Kidney epithelial cell (primary cell): ENCODE results near the gene LGALS12. TPM values are rescaled to one million over a fixed set of nuclear protein-coding genes. Genes with fewer than 3 reads are reported as not detected.

ENCODE experiments used
- DNase-seq: peaks from one replicate; pipeline ENCODE4 v3.0.0-alpha.2; 2010; ENCODE audit warnings: low read depth
- H3K27me3 ChIP-seq: 2 replicates; pipeline ENCODE4 v1.6.0; 2011; ENCODE audit warnings: low read length; ENCODE audit not compliant: control insufficient read depth, insufficient read depth
- H3K36me3 ChIP-seq: 2 replicates; pipeline ENCODE4 v1.5.1; 2011; ENCODE audit warnings: low read length; ENCODE audit not compliant: control insufficient read depth, insufficient read depth
- H3K4me3 ChIP-seq: 2 replicates; pipeline ENCODE4 v1.5.1; 2011; ENCODE audit warnings: low read depth, mild to moderate bottlenecking, control low read depth, low read length
- total RNA-seq: library from RNA; depleted of rRNA; stranded (reverse); fragments of >200 nt; gene quantifications from 2 replicates; pipeline ENCODE4 v1.2.3, GENCODE V29; 2015
- TF ChIP-seq, protein P1 (sequence below): IDR thresholded peaks from 2 replicates; pipeline ENCODE4 v1.5.1; 2011; ENCODE audit warnings: mild to moderate bottlenecking, moderate library complexity, low read length, control low read depth, inconsistent platforms; ENCODE audit not compliant: insufficient read depth, poor library complexity, severe bottlenecking

LGALS12 gene
- total RNA-seq, 1 donor from 2014 or later: not detected

- TF ChIP-seq, protein P1, sequence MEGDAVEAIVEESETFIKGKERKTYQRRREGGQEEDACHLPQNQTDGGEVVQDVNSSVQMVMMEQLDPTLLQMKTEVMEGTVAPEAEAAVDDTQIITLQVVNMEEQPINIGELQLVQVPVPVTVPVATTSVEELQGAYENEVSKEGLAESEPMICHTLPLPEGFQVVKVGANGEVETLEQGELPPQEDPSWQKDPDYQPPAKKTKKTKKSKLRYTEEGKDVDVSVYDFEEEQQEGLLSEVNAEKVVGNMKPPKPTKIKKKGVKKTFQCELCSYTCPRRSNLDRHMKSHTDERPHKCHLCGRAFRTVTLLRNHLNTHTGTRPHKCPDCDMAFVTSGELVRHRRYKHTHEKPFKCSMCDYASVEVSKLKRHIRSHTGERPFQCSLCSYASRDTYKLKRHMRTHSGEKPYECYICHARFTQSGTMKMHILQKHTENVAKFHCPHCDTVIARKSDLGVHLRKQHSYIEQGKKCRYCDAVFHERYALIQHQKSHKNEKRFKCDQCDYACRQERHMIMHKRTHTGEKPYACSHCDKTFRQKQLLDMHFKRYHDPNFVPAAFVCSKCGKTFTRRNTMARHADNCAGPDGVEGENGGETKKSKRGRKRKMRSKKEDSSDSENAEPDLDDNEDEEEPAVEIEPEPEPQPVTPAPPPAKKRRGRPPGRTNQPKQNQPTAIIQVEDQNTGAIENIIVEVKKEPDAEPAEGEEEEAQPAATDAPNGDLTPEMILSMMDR: no peak
- no peak for DNase-seq
- H3K27me3 ChIP-seq: no peaks in the 10 kb centered on the region
- no peak overlapping the region for H3K4me3 ChIP-seq
- no peaks in the 10 kb centered on the region for H3K36me3 ChIP-seq
Measured at GRCh38 chr11:63510360-63511047, 4.6 kb downstream of the LGALS12 start.

DNA sequence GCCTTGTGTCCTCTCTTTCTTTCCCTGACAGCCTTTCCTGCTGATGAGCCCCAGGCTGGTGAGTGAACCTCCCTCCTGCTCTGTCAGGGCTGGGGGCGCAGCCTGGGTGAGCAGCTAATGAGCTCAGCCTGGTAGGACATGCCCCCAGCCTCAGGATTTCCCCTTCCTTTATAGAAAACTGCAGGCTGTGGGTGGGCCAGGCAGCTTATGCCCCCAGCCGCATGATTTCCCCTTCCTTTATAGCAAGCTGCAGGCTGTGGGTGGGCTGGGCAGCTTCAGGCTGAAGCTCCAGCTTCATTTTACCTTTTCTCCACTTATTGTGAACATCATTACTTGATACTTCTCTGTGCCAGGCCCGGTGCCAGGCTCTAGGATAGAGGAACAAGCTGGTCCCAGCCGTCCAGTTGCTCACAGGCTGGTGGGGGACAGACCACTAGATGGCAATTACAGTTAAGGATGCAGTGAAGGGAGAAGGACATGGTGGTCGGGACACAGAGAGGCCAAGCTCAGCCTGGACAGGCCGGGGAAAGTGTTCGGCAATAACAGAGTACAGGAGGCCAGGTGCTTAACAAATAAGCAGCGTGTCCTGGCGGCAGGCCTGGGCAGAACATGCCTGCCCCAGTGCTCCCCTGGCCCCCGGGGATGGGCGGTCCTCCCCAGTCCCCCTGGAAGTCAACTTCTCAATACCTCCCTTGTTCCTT lies 5.3 kb downstream of the LGALS12 start:
- Histone ChIP-seq H3K27me3 (no peaks in the 10 kb centered on the region), H3K36me3 (no peaks in the 10 kb centered on the region), H3K4me3 (no peak overlapping the region)
- TF ChIP-seq, protein P1: no peak
- no peak for DNase-seq

GRCh38 chr11:63512816-63513215 lies 6.9 kb downstream of the LGALS12 start:
- Histone ChIP-seq H3K27me3 (no peaks in the 10 kb centered on the region), H3K4me3 (no peak overlapping the region), H3K36me3 (no peaks in the 10 kb centered on the region)
- TF ChIP-seq, protein P1: no peak
- DNase-seq: no peak

DNA sequence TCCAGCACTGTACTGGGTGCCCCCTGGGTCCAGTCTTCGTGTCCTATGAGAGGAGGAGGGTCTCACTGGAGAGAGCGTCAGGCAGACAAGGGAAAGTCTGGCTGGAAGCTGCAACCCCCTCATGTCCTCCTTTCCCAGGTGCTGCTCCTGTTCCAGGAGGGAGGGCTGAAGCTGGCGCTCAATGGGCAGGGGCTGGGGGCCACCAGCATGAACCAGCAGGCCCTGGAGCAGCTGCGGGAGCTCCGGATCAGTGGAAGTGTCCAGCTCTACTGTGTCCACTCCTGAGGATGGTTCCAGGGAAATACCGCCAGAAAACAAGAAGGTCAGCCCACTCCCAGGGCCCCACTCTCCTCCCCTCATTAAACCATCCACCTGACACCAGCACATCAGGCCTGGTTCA lies 10.2 kb downstream of the LGALS12 start:
- no peak overlapping the region for H3K4me3 ChIP-seq
- TF ChIP-seq, protein P1: no peak
- H3K36me3 ChIP-seq: no peaks in the 10 kb centered on the region
- no peak for DNase-seq
- no peaks in the 10 kb centered on the region for H3K27me3 ChIP-seq

- TF ChIP-seq, protein P1: no peak
Measured at GRCh38 chr11:63517156-63517555, 11.3 kb downstream of the LGALS12 start.

More at GRCh38 chr11:63517156-63517555, 11.3 kb downstream of the LGALS12 start:
- H3K36me3 ChIP-seq: no peaks in the 10 kb centered on the region
- no peak overlapping the region for H3K4me3 ChIP-seq
- no peaks in the 10 kb centered on the region for H3K27me3 ChIP-seq
- DNase-seq: no peak
